SK-N-SH (cell line): ENCODE data around the gene WWOX. TPM values are rescaled to one million over a fixed set of nuclear protein-coding genes. Genes with fewer than 3 reads are reported as not detected.

Experiments
- CTCF ChIA-PET: fragments of 300-600, 350-600 bp; formaldehyde crosslinking; extraction: SDS; loops from one replicate; lab custom pipeline; 2021; lab: Yijun Ruan, JAX
- POLR2A ChIA-PET: fragments of 350-600 bp; sonication (Branson Sonifier 250); formaldehyde crosslinking; extraction: SDS; loops from one replicate; lab custom pipeline; 2020; ENCODE audit warnings: antibody characterized with exemption, inconsistent platforms; lab: Yijun Ruan, JAX
- DNase-seq: peaks from one replicate; pipeline ENCODE4 v3.0.0; 2012
- H2AFZ ChIP-seq: fragments of 200-600 bp; sonication (generic); 2 replicates; pipeline ENCODE4 v1.8.1; 2016; ENCODE audit warnings: antibody characterized with exemption, mild to moderate bottlenecking, low read depth
- H3F3A ChIP-seq: fragments of 200-600 bp; sonication (generic); replicated peaks from 2 replicates; pipeline ENCODE3; 2016; ENCODE audit warnings: antibody characterized with exemption, mild to moderate bottlenecking; ENCODE audit not compliant: insufficient read depth
- H3K27ac ChIP-seq, 2 experiments: fragments of 200-500 bp in 1 of 2; fragments of 200-600 bp in 1 of 2; sonication (Bioruptor generic) in 1 of 2; sonication (generic), shearing (Covaris generic) in 1 of 2; 2 replicates each; pipeline versions ENCODE4 v1.5.1 to v1.6.1; 2014 to 2016; ENCODE audit warnings: low read depth in 2 of 2, inconsistent platforms in 1 of 2, low read length in 1 of 2, mild to moderate bottlenecking in 1 of 2, mixed read lengths in 1 of 2
- H3K27me3 ChIP-seq: fragments of 200-600 bp; sonication (generic), shearing (Covaris generic); 2 replicates; pipeline ENCODE4 v1.6.1; 2016; ENCODE audit warnings: mixed run types; ENCODE audit not compliant: insufficient read depth
- H3K36me3 ChIP-seq, 2 experiments: fragments of 200-500 bp in 1 of 2; fragments of 200-600 bp in 1 of 2; sonication (Bioruptor generic) in 1 of 2; sonication (generic) in 1 of 2; replicated peaks in 1 of 2; 2 replicates each; pipeline versions ENCODE3 to v1.5.1; 2014 to 2016; ENCODE audit warnings: low read length in 1 of 2, mild to moderate bottlenecking in 1 of 2; ENCODE audit not compliant: insufficient read depth in 2 of 2, control insufficient read depth in 1 of 2
- H3K4me1 ChIP-seq, 2 experiments: fragments of 200-500 bp in 1 of 2; fragments of 200-600 bp in 1 of 2; sonication (Bioruptor generic) in 1 of 2; sonication (generic), shearing (Covaris generic) in 1 of 2; 2 replicates each; pipeline versions ENCODE4 v1.5.1 to v1.6.1; 2014 to 2016; ENCODE audit warnings: low read depth in 1 of 2, low read length in 1 of 2, mixed run types in 1 of 2; ENCODE audit not compliant: insufficient read depth in 2 of 2, control insufficient read depth in 1 of 2
- H3K4me2 ChIP-seq: fragments of 200-600 bp; sonication (generic), shearing (Covaris generic); 2 replicates; pipeline ENCODE4 v1.6.1; 2017; ENCODE audit warnings: mixed run types
- H3K4me3 ChIP-seq, 2 experiments: fragments of 200-500 bp in 1 of 2; fragments of 200-600 bp in 1 of 2; sonication (Bioruptor generic) in 1 of 2; sonication (generic), shearing (Covaris generic) in 1 of 2; 2 replicates each; pipeline versions ENCODE4 v1.5.1 to v1.8.1; 2014 to 2016; ENCODE audit warnings: low read depth in 2 of 2, inconsistent platforms in 1 of 2, low read length in 1 of 2, mild to moderate bottlenecking in 1 of 2, mixed read lengths in 1 of 2, moderate library complexity in 1 of 2
- H3K79me2 ChIP-seq: fragments of 200-600 bp; sonication (generic); 2 replicates; pipeline ENCODE4 v1.8.1; 2017; ENCODE audit warnings: mild to moderate bottlenecking; ENCODE audit not compliant: insufficient read depth
- H3K9ac ChIP-seq: fragments of 200-600 bp; sonication (generic); 2 replicates; pipeline ENCODE4 v1.6.1; 2017; ENCODE audit warnings: mixed run types
- H3K9me2 ChIP-seq: fragments of 200-600 bp; sonication (generic); 2 replicates; pipeline ENCODE4 v1.6.1; 2017; ENCODE audit warnings: mixed run types
- H3K9me3 ChIP-seq: fragments of 200-600 bp; sonication (generic); 2 replicates; pipeline ENCODE4 v1.6.1; 2017; ENCODE audit warnings: mixed run types, mild to moderate bottlenecking, moderate library complexity
- H4K20me1 ChIP-seq: fragments of 200-600 bp; sonication (generic); 2 replicates; pipeline ENCODE4 v1.6.1; 2017; ENCODE audit warnings: mild to moderate bottlenecking, mixed run types; ENCODE audit not compliant: insufficient read depth
- CHD2 ChIP-seq: fragments of 150-350 bp; IDR thresholded peaks from 2 replicates; pipeline ENCODE4 v1.6.1; 2018; ENCODE audit warnings: low read length; ENCODE audit not compliant: partially characterized antibody
- ELF1 ChIP-seq: IDR thresholded peaks from 2 replicates; pipeline ENCODE4 v1.4.0; 2012
- EP300 ChIP-seq, 2 experiments: IDR thresholded peaks; 2 replicates each; pipeline versions ENCODE4 v1.4.0 to v1.6.1; 2012; ENCODE audit warnings: borderline replicate concordance in 1 of 2, low read depth in 1 of 2, low read length in 1 of 2
- FOXJ3 ChIP-seq: sonication (generic); formaldehyde crosslinking; IDR thresholded peaks from 2 replicates; pipeline ENCODE4 v1.5.1; 2020; ENCODE audit warnings: mild to moderate bottlenecking, missing genetic modification reagents
- FOXM1 ChIP-seq: IDR thresholded peaks from 2 replicates; pipeline ENCODE4 v1.4.0; 2012; ENCODE audit warnings: low read depth, mild to moderate bottlenecking
- GABPA ChIP-seq: IDR thresholded peaks from 2 replicates; pipeline ENCODE4 v1.4.0; 2012; ENCODE audit warnings: low read depth, mild to moderate bottlenecking
- GATA2 ChIP-seq: sonication (generic); formaldehyde crosslinking; IDR thresholded peaks from 2 replicates; pipeline ENCODE4 v1.5.0; 2020; ENCODE audit warnings: mild to moderate bottlenecking, missing genetic modification reagents
- IRF3 ChIP-seq: fragments of 150-350 bp; IDR thresholded peaks from 2 replicates; pipeline ENCODE4 v1.6.1; 2016; ENCODE audit warnings: mild to moderate bottlenecking, low read depth, low read length
- JUND ChIP-seq: IDR thresholded peaks from 2 replicates; pipeline ENCODE4 v1.4.0; 2012
- MAX ChIP-seq: IDR thresholded peaks from 2 replicates; pipeline ENCODE4 v1.4.0; 2012; ENCODE audit warnings: low read depth
- NRF1 ChIP-seq: IDR thresholded peaks from 2 replicates; pipeline ENCODE4 v1.6.1; 2012; ENCODE audit warnings: low read depth, mild to moderate bottlenecking, low read length
- POLR2AphosphoS5 ChIP-seq: IDR thresholded peaks from 2 replicates; pipeline ENCODE4 v1.6.1; 2012; ENCODE audit warnings: low read depth, low read length
- RCOR1 ChIP-seq: fragments of 150-350 bp; IDR thresholded peaks from 2 replicates; pipeline ENCODE4 v1.6.1; 2017; ENCODE audit warnings: antibody characterized with exemption, low read length
- TEAD4 ChIP-seq: IDR thresholded peaks from 2 replicates; pipeline ENCODE4 v1.4.0; 2012; ENCODE audit warnings: mild to moderate bottlenecking, borderline replicate concordance; ENCODE audit not compliant: insufficient read depth
- USF2 ChIP-seq: fragments of 150-350 bp; IDR thresholded peaks from 2 replicates; pipeline ENCODE4 v1.6.1; 2017; ENCODE audit warnings: antibody characterized with exemption, low read length, low read depth, borderline replicate concordance
- WGBS: methylation state at CpG from one replicate; pipeline ENCODE4 v1.1.6; 2017; ENCODE audit warnings: low lambda C conversion rate; 5-methylcytosine and 5-hydroxymethylcytosine counted together
- polyA plus RNA-seq, 3 experiments: library from polyadenylated mRNA; depleted of rRNA; stranded (reverse); fragments of >200 nt; gene quantifications; 2 replicates each; pipeline ENCODE4 v1.2.3, GENCODE V29; 2012

Gene WWOX
- polyA plus RNA-seq, 1 of the 3 experiments (the other 2 are of a cell fraction): 10.8 TPM

GRCh38 chr16:78695391-78695790 lies 595.9 kb downstream of the WWOX start:
- DNase-seq: no peak
- Histone ChIP-seq H3K27ac (no peak overlapping the region), H3K9ac (no peak overlapping the region), H3K9me3 (no peaks in the 10 kb centered on the region), H3K27me3 (no peaks in the 10 kb centered on the region), H3K9me2 (no peaks in the 10 kb centered on the region), H4K20me1 (no peaks in the 10 kb centered on the region), H3K36me3 (no peaks in the 10 kb centered on the region), H2AFZ (no peak overlapping the region), H3F3A (no peaks in the 10 kb centered on the region), H3K4me3 (no peak overlapping the region), H3K4me2 (no peak overlapping the region), H3K79me2 (no peaks in the 10 kb centered on the region), H3K4me1 (no peaks in the 10 kb centered on the region)
- WGBS: 53% methylated on average over 6 of the region's 6 CpGs
- ChIA-PET CTCF (no interaction called here), POLR2A (no interaction called here)
- no peak for TF ChIP-seq RCOR1
- no peak for TF ChIP-seq IRF3
- no peak for TF ChIP-seq CHD2
- TF ChIP-seq JUND: no peak
- TF ChIP-seq FOXJ3: no peak

- POLR2A ChIA-PET: no interaction called here
- H2AFZ ChIP-seq: no peak overlapping the region
- 76% methylated on average over 2 of the region's 2 CpGs for WGBS
Observed at GRCh38 chr16:78696797-78697196, 597.3 kb downstream of the WWOX start.

More at GRCh38 chr16:78696797-78697196, 597.3 kb downstream of the WWOX start:
- Histone ChIP-seq H3K9me3 (no peaks in the 10 kb centered on the region), H3K4me2 (no peak overlapping the region), H3K4me1 (no peaks in the 10 kb centered on the region), H3K36me3 (no peaks in the 10 kb centered on the region), H3K9ac (no peak overlapping the region), H4K20me1 (no peaks in the 10 kb centered on the region), H3K9me2 (no peaks in the 10 kb centered on the region), H3F3A (no peaks in the 10 kb centered on the region)
- DNase-seq: no peak
- TF ChIP-seq TEAD4: no peak
- no peak for TF ChIP-seq GATA2
- no peak for TF ChIP-seq FOXM1
- TF ChIP-seq RCOR1: no peak
- no peak for TF ChIP-seq ELF1
- no peak for TF ChIP-seq EP300 (IDR thresholded peaks at IDR 0.05; ENCODE audit: borderline replicate concordance in 1 of 2, low read depth in 1 of 2, low read length in 1 of 2)
- TF ChIP-seq GABPA: no peak
- no peak for TF ChIP-seq USF2
- no peak for TF ChIP-seq MAX
- no peak for TF ChIP-seq POLR2AphosphoS5
- TF ChIP-seq NRF1: no peak
- TF ChIP-seq, all 33 proteins: peak for 0
- CTCF ChIA-PET: no interaction called here
- no peaks in the 10 kb centered on the region for H3K79me2 ChIP-seq
- no peak overlapping the region for H3K27ac ChIP-seq
- no peak overlapping the region for H3K4me3 ChIP-seq
- no peaks in the 10 kb centered on the region for H3K27me3 ChIP-seq
